Measurements from ENCODE around the gene CCNDBP1.

Gene CCNDBP1

DNA sequence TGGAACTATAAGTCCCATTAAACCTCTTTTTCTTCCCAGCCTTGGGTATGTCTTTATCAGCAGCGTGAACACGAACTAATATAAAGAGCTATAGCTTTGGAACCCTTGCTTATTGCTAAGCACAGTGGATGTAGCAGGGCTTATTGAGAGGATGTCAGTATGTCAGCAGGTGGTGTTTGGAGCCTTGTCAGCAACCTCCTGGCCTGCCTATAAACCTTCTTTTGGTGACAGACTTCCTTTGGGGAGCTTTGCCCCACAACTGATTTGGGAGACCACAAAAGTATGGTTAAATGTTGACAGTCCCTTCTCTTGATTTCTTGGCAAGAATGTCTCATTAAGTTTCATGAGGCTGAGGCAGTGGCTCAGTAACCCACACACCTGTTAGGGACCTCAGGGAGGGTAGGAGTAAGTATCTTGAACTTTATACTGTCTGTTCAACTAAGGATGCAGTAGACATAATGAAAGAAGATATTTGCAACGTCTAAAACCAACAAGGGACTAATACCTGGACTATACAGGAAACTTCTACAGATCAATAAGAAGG, 14.8 kb downstream of the CCNDBP1 start:
- TF ChIP-seq, protein P1, sequence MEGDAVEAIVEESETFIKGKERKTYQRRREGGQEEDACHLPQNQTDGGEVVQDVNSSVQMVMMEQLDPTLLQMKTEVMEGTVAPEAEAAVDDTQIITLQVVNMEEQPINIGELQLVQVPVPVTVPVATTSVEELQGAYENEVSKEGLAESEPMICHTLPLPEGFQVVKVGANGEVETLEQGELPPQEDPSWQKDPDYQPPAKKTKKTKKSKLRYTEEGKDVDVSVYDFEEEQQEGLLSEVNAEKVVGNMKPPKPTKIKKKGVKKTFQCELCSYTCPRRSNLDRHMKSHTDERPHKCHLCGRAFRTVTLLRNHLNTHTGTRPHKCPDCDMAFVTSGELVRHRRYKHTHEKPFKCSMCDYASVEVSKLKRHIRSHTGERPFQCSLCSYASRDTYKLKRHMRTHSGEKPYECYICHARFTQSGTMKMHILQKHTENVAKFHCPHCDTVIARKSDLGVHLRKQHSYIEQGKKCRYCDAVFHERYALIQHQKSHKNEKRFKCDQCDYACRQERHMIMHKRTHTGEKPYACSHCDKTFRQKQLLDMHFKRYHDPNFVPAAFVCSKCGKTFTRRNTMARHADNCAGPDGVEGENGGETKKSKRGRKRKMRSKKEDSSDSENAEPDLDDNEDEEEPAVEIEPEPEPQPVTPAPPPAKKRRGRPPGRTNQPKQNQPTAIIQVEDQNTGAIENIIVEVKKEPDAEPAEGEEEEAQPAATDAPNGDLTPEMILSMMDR (IDR thresholded peaks at IDR 0.05; ENCODE audit: low read depth, low read length): no peak
- no peak overlapping the region for H3K4me3 ChIP-seq (ENCODE audit: low read depth, low read length)
- no peaks in the 10 kb centered on the region for H3K36me3 ChIP-seq
- no peak for DNase-seq
- no peak overlapping the region for H3K27ac ChIP-seq
- no peaks in the 10 kb centered on the region for H3K27me3 ChIP-seq (ENCODE audit: insufficient read depth, low read depth, severe bottlenecking)
- H3K9me3 ChIP-seq (ENCODE audit: severe bottlenecking): no peaks in the 10 kb centered on the region

DNA sequence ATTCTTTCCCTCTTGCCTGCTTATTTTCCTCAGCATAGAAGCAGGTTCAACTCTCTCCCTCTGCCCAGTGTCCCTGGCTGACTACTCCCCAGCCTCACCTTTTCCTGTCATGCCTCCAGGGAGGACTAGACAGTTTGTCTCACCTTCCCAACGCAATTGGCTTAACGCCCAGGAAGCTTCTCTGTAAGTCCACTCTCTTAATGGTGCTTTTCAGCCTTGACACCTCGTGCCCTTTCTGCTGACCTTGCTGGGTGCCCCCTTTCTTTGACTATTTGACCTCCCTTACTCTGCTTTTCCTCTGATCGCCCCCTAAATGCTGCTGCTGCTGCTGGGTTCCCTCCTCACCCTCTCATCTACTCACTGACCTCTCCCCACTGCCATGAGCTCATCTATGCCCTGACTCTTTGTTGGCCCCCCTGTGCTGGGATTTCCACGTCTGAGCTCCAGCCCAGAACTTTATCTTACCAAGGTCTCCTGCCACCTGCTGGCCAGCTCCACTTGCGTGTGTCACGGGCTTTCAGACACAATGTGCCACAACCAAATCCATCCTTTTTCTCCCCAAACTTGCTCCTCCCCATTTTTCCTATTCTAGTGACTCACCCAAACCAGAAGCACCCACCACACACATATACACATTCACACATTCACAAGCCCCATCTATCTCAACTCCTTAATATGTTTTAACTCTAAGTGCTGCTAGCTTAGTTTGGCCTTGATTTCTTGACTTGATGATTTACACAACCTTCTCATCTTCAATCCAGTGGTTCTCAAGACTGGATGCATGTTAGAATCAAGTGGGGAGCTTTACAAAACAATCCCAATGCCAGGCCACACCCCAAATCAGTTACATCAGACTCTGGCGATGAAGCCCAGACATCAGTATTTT, 19.1 kb downstream of the CCNDBP1 start:
- no peaks in the 10 kb centered on the region for H3K9me3 ChIP-seq (ENCODE audit: severe bottlenecking)
- H3K36me3 ChIP-seq: no peaks in the 10 kb centered on the region
- DNase-seq: peak; percentile 62
- no peaks in the 10 kb centered on the region for H3K27me3 ChIP-seq (ENCODE audit: insufficient read depth, low read depth, severe bottlenecking)
- H3K27ac ChIP-seq: no peak overlapping the region
- H3K4me3 ChIP-seq (ENCODE audit: low read depth, low read length): no peak overlapping the region
- TF ChIP-seq, protein P1 (IDR thresholded peaks at IDR 0.05; ENCODE audit: low read depth, low read length): peak; percentile 82

DNA sequence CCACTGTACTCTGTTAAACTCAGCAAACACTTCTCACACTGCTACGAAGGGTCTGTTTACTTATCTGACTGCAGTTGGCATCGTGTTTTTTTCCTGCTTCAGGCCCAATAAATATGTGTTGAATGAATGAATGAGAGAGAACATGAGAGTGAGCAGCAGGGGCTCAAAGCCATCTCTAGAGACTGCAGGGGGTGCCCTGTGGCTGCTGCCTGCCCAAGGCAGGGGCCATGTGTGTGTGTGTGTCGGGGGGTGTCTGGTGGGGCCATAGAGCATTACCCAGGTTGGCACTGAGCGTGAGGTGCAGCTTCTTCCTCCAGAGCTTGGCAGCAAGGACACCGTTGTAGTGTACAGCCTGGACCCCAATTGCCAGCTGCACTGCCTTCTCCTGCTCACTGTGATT, 20.9 kb downstream of the CCNDBP1 start:
- DNase-seq: no peak
- TF ChIP-seq, protein P1 (IDR thresholded peaks at IDR 0.05; ENCODE audit: low read depth, low read length): no peak
- Histone ChIP-seq H3K4me3 (ENCODE audit: low read depth, low read length) (no peak overlapping the region), H3K27me3 (ENCODE audit: insufficient read depth, low read depth, severe bottlenecking) (no peaks in the 10 kb centered on the region), H3K36me3 (no peaks in the 10 kb centered on the region), H3K27ac (no peak overlapping the region), H3K9me3 (ENCODE audit: severe bottlenecking) (no peaks in the 10 kb centered on the region)

DNA sequence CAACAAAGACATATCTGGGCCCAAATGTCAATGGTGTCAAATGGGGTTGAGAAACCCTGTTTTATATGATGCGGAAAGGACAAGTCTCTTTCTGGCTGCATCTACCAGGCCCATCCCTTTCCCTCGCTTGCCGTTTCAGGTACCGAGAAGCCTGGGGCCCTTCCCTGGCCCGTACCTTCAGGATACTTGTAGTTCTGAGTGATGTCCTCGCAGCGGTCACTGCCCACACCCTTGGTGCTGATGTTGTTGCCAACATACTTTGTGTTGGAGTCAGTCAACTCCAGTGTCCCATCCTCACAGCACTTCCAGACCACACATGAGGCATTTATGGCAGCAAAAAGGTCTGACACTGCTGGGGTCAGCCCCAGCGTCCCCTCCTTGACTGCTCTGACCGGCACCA, 21.8 kb downstream of the CCNDBP1 start:
- Histone ChIP-seq H3K27ac (no peak overlapping the region), H3K9me3 (ENCODE audit: severe bottlenecking) (no peaks in the 10 kb centered on the region), H3K27me3 (ENCODE audit: insufficient read depth, low read depth, severe bottlenecking) (no peaks in the 10 kb centered on the region), H3K36me3 (no peaks in the 10 kb centered on the region), H3K4me3 (ENCODE audit: low read depth, low read length) (no peak overlapping the region)
- DNase-seq: no peak
- TF ChIP-seq, protein P1 (IDR thresholded peaks at IDR 0.05; ENCODE audit: low read depth, low read length): no peak

DNA sequence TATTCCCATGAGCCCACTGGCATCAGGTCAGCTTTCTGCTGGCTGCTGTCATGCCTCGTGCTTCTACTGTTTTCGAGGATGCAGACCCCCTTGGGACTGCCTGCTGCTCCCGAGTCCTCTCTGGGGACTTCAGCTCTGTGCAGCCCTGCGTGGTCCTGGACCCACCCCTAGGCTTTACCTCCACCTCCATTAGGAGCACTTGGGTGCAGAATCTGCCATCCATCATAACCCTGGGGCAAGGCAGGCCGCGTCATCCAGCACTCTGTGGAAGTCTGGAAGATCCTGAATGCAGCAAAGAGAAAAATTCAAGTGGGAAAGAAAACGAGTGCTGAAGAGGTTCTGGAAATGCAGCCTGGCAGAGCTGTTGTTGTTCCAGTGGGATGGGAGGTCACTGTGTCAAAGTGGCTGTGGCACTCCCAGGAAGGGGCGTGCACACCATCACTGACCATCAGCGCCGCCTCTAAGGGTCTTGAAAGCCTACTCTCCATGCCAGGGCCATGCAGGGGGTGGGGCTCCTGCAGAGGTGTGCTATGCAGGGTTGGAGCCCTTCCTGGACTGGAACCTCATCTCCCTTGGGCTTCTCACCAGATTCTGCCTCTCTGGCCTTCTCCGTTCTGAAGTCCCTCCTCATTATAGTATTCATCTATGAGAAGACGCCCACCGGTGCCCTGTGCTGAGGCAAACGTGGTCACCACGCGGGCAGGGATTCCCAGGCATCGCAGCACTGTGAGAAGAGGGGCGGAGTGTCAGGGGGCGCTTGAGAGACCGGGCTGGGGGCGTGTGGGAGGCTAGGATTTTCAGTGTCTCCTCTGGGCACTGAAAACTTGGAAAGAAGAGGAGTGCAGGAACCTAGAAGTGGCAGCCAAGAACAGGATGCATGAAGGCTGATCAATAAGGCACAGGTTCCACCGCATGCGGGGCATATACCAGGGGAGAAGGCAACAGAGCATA, 23.1 kb downstream of the CCNDBP1 start:
- Histone ChIP-seq H3K27me3 (ENCODE audit: insufficient read depth, low read depth, severe bottlenecking) (no peaks in the 10 kb centered on the region), H3K4me3 (ENCODE audit: low read depth, low read length) (no peak overlapping the region), H3K36me3 (no peaks in the 10 kb centered on the region), H3K27ac (no peak overlapping the region), H3K9me3 (ENCODE audit: severe bottlenecking) (no peaks in the 10 kb centered on the region)
- no peak for DNase-seq
- TF ChIP-seq, protein P1 (IDR thresholded peaks at IDR 0.05; ENCODE audit: low read depth, low read length): no peak

Measured in WERI-Rb-1 (cell line).